Measurements from ENCODE around the gene ECD.
A peak's percentile ranks its signal among the peaks of the same experiment; 100 is the strongest.

Gene ECD

DNA sequence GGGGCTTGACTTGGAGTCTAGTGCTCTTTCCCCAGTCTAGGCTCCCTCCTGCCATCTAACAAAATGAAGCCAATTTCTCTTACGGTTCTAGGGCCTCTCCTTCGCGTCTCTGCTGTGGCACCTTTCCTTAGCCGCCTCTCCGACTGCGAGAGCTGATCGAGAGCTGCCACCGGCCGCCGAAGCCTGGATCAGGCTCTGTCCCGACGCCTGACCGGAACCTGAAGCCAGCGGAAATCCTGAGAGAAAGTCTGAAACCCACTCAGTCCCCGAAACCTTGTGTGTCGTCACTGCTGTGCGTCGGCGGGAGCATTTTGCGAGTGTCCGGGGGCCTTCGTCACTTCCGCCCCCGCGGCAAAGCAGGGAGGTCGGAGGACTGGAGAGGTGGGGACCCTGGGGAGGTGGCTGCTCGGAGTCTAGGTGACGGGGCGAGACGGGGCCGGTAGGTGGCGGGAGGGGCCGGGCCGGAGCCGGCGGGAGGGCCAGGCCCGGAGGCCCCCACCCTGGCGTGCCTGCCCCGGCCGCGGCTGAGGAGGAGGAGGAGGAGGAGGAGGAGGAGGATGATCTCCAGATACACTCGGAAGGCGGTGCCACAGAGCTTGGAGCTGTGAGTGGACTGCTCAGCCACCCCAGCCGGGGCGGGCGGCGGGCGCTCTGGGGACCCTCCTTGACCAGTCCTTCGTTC lies at the start of gene ECD, which contains the start of gene FAM149B1:
ECD (minus strand) TSS at position 226 of the 682 bp plus-strand sequence. CDS start 4,071 bp downstream, outside the sequence.
FAM149B1 (plus strand) TSS at position 337 of the 682 bp plus-strand sequence; CDS start at position 558, 221 bp downstream.
- TF ChIP-seq, protein P1, sequence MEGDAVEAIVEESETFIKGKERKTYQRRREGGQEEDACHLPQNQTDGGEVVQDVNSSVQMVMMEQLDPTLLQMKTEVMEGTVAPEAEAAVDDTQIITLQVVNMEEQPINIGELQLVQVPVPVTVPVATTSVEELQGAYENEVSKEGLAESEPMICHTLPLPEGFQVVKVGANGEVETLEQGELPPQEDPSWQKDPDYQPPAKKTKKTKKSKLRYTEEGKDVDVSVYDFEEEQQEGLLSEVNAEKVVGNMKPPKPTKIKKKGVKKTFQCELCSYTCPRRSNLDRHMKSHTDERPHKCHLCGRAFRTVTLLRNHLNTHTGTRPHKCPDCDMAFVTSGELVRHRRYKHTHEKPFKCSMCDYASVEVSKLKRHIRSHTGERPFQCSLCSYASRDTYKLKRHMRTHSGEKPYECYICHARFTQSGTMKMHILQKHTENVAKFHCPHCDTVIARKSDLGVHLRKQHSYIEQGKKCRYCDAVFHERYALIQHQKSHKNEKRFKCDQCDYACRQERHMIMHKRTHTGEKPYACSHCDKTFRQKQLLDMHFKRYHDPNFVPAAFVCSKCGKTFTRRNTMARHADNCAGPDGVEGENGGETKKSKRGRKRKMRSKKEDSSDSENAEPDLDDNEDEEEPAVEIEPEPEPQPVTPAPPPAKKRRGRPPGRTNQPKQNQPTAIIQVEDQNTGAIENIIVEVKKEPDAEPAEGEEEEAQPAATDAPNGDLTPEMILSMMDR (IDR thresholded peaks at IDR 0.05; ENCODE audit: borderline replicate concordance, control extremely low read depth, extremely low read depth, insufficient read depth, missing control alignments): peak; percentile 19
- DNase-seq (ENCODE audit: low spot score): peak; percentile 94

DNA sequence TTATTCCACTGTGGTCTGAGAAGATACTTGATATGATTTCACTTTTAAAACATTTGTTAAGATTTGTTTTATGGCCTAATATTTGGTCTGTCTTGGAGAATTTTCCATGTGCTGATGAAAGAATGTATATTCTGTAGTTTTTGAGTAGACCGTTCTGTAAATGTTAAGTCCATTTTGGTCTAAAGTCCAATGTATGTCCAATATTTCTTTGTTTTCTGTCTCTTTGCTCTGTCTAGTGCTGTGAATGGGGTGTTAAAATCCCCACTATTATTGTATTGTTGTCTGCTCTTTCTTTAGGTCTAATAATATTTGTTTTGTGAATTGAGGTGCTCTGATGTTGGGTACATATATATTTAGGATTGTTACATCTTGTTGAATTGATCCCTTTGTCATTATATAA lies 47.9 kb upstream of the ECD start:
- TF ChIP-seq, protein P1 (IDR thresholded peaks at IDR 0.05; ENCODE audit: borderline replicate concordance, control extremely low read depth, extremely low read depth, insufficient read depth, missing control alignments): no peak
- in situ Hi-C loops (cut with MboI; ENCODE audit: low sequenced_read_pairs, unreplicated experiment): no loop called here
- no peak for DNase-seq (ENCODE audit: low spot score)

More for the DNA sequence above, at the start of gene ECD, which contains the start of gene FAM149B1:
- in situ Hi-C loops (cut with MboI; ENCODE audit: low sequenced_read_pairs, unreplicated experiment): loop anchor here (25.0 kb wide), 1 partner anchor 806 kb away; the partner anchor contains the start of gene DNAJB12

DNA sequence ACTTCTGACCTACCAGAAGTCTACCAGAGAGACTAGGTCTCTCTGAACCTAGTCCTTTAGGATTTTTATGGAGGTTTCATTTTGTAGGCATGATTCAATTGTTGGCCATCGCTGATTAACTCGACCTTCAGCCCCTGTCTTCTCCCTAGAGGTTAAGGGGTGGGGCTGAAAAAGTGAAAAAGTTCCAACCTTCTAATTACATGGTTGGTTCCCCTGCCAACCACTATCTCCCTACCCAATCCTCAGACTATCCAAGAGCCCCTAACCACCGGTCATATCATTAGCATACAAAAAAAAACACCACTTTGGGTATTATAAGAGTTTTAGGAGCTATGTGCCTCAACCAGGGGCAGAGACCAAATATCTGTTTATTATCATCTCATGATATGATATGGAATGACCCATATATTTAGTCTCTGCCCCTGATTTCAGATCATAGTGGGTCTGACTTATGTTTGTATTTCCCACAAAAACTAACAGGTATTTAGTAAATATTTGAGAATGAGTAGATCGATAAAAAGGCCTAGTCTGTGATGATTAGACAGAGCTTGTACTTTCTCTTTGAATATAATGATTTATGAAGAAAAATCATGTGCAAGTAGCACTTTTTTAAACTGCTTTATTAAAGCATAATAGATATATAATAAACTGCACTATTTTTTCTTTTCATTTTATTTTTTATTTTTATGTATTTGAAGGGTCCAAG lies 43.5 kb upstream of the ECD start:
- TF ChIP-seq, protein P1 (IDR thresholded peaks at IDR 0.05; ENCODE audit: borderline replicate concordance, control extremely low read depth, extremely low read depth, insufficient read depth, missing control alignments): no peak
- no peak for DNase-seq (ENCODE audit: low spot score)
- in situ Hi-C loops (cut with MboI; ENCODE audit: low sequenced_read_pairs, unreplicated experiment): no loop called here

DNA sequence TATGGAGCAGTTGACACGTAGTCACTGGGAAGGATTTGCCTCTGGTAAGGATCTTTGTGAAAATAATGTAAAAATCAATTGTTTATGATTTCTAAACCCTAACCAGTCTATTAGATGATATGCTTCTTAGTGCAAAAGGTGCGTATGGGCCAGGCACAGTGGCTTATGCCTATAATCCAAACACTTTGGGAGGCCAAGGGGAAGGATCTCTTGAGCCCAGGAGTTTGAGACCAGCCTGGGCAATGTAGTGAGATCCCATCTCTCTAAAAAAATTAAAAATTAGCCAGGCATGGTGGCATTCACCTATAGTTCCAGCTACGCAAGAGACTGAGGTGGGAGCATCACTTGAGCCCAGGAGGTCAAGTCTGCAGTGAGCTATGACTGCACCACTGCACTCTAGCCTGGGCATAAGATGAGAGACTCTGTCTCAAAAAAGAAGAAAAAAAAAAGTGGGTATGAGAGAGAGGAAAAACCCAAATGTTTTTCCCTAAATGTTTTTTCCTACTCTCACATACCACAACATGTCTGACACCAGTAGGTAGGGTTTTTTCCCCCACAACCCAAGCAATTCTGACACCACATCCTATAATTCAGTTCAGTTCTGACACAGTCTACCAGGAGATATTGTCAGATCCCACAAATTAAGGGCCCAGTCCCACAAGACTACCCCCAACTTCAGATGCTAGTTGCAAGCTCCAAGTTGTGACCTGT lies 42.7 kb upstream of the ECD start:
- TF ChIP-seq, protein P1 (IDR thresholded peaks at IDR 0.05; ENCODE audit: borderline replicate concordance, control extremely low read depth, extremely low read depth, insufficient read depth, missing control alignments): no peak
- DNase-seq (ENCODE audit: low spot score): no peak
- in situ Hi-C loops (cut with MboI; ENCODE audit: low sequenced_read_pairs, unreplicated experiment): no loop called here

DNA sequence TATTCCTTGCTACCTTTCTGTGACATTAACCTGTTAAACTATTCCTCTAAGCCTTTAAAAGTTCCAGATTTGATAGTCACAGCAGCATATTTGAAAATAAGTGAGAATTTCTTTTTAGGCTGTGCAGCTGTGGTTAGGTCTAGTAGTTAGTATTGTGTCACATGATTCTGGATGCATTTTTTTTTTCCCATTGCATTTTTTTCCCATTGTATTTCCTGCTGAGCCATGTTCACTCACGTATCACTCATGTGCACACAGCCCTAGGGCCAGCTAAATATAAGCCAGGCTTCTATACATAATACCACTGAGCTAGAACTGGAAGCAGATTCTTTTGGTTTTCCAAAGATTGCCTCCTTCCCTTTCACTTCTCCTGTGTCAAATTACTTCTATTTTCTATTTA lies 41.9 kb upstream of the ECD start:
- no peak for DNase-seq (ENCODE audit: low spot score)
- TF ChIP-seq, protein P1 (IDR thresholded peaks at IDR 0.05; ENCODE audit: borderline replicate concordance, control extremely low read depth, extremely low read depth, insufficient read depth, missing control alignments): no peak
- in situ Hi-C loops (cut with MboI; ENCODE audit: low sequenced_read_pairs, unreplicated experiment): no loop called here

DNA sequence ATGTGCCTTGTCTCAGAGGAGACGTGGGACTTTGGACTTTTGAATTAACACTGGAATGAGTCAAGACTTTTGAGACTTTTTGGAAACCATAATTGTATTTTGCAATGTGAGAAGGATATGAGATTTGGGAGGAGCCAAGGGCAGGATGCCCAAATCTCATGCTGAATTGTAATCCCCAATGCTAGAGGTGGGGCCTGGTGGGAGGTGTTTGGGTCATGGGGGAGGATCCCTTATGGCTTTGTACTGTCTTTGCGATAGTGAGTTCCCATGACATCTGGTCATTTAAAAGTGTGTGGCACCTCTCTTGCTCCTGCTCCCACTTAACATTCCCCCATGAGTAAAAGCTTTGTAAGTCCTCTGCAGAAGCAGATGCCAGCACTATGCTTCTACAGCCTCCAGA lies 40.1 kb upstream of the ECD start:
- in situ Hi-C loops (cut with MboI; ENCODE audit: low sequenced_read_pairs, unreplicated experiment): no loop called here
- TF ChIP-seq, protein P1 (IDR thresholded peaks at IDR 0.05; ENCODE audit: borderline replicate concordance, control extremely low read depth, extremely low read depth, insufficient read depth, missing control alignments): no peak
- no peak for DNase-seq (ENCODE audit: low spot score)

All from GM13976 (cell line).